MG63 (cell line): ENCODE results near the gene CGNL1. TPM values are rescaled to one million over a fixed set of nuclear protein-coding genes. Genes with fewer than 3 reads are reported as not detected.

Experiments
- DNase-seq: peaks from one replicate; pipeline ENCODE4 v3.0.0-alpha.2; 2020
- H3K27me3 ChIP-seq: fragments of 250-450 bp; sonication (Bioruptor Pico); 2 replicates; pipeline ENCODE4 v1.5.1; 2020; ENCODE audit warnings: mild to moderate bottlenecking, moderate library complexity
- H3K36me3 ChIP-seq: fragments of 250-450 bp; sonication (Bioruptor Pico); 2 replicates; pipeline ENCODE4 v1.5.1; 2020; ENCODE audit warnings: mild to moderate bottlenecking, moderate library complexity
- H3K4me3 ChIP-seq: fragments of 250-450 bp; sonication (Bioruptor Pico); 2 replicates; pipeline ENCODE4 v1.5.1; 2020; ENCODE audit warnings: mild to moderate bottlenecking, moderate library complexity
- H3K9me3 ChIP-seq: fragments of 250-450 bp; sonication (Bioruptor Pico); 2 replicates; pipeline ENCODE4 v1.5.1; 2020; ENCODE audit warnings: mild to moderate bottlenecking, moderate library complexity
- total RNA-seq: library from RNA; depleted of rRNA; stranded (reverse); fragments of >200 nt; shearing (Covaris generic); gene quantifications from 2 replicates; pipeline ENCODE4 v1.2.3, GENCODE V29; 2014; ENCODE audit warnings: low replicate concordance

CGNL1 gene
- total RNA-seq, 1 experiment from 2014 or later = 0.03 TPM

GRCh38 chr15:57455929-57456328, 79.6 kb downstream of the CGNL1 start:
- DNase-seq = no peak

GRCh38 chr15:57456559-57456958, 80.3 kb downstream of the CGNL1 start:
- Histone ChIP-seq H3K27me3 (no peaks in the 10 kb centered on the region), H3K9me3 (no peaks in the 10 kb centered on the region), H3K36me3 (no peaks in the 10 kb centered on the region), H3K4me3 (no peak overlapping the region)
- DNase-seq = no peak

More at GRCh38 chr15:57455929-57456328, 79.6 kb downstream of the CGNL1 start:
- Histone ChIP-seq H3K4me3 (no peak overlapping the region), H3K36me3 (no peaks in the 10 kb centered on the region), H3K9me3 (no peaks in the 10 kb centered on the region), H3K27me3 (no peaks in the 10 kb centered on the region)

GRCh38 chr15:57457726-57458125, 81.4 kb downstream of the CGNL1 start:
- Histone ChIP-seq H3K27me3 (no peaks in the 10 kb centered on the region), H3K9me3 (no peaks in the 10 kb centered on the region), H3K4me3 (no peak overlapping the region), H3K36me3 (no peaks in the 10 kb centered on the region)
- no peak for DNase-seq

- Histone ChIP-seq H3K4me3 (no peak overlapping the region), H3K27me3 (no peaks in the 10 kb centered on the region), H3K9me3 (no peaks in the 10 kb centered on the region), H3K36me3 (no peaks in the 10 kb centered on the region)
- no peak for DNase-seq
Measured at GRCh38 chr15:57458356-57458781, 82.1 kb downstream of the CGNL1 start.

- no peaks in the 10 kb centered on the region for H3K36me3 ChIP-seq
- H3K4me3 ChIP-seq = no peak overlapping the region
- H3K27me3 ChIP-seq = no peaks in the 10 kb centered on the region
- no peak for DNase-seq
- H3K9me3 ChIP-seq = no peaks in the 10 kb centered on the region
Measured at GRCh38 chr15:57460208-57460816, 84.0 kb downstream of the CGNL1 start.

GRCh38 chr15:57461541-57461940, 85.2 kb downstream of the CGNL1 start:
- no peak for DNase-seq
- H3K4me3 ChIP-seq = no peak overlapping the region
- no peaks in the 10 kb centered on the region for H3K9me3 ChIP-seq
- no peaks in the 10 kb centered on the region for H3K36me3 ChIP-seq
- H3K27me3 ChIP-seq = peaks cover 3% of the 10 kb centered on the region; the same call in 1 of the 2 replicates

- H3K9me3 ChIP-seq = no peaks in the 10 kb centered on the region
- peaks cover 3% of the 10 kb centered on the region; the same call in 1 of the 2 replicates for H3K27me3 ChIP-seq
- H3K4me3 ChIP-seq = no peak overlapping the region
- H3K36me3 ChIP-seq = no peaks in the 10 kb centered on the region
- DNase-seq = no peak
Measured at GRCh38 chr15:57462381-57462780, 86.1 kb downstream of the CGNL1 start.

GRCh38 chr15:57463360-57463759, 87.1 kb downstream of the CGNL1 start:
- H3K27me3 ChIP-seq = peaks cover 3% of the 10 kb centered on the region; the same call in 1 of the 2 replicates
- DNase-seq = no peak
- H3K36me3 ChIP-seq = no peaks in the 10 kb centered on the region
- no peaks in the 10 kb centered on the region for H3K9me3 ChIP-seq
- H3K4me3 ChIP-seq = no peak overlapping the region

- H3K36me3 ChIP-seq = no peaks in the 10 kb centered on the region
- H3K9me3 ChIP-seq = no peaks in the 10 kb centered on the region
- no peak for DNase-seq
- peaks cover 3% of the 10 kb centered on the region; the same call in 1 of the 2 replicates for H3K27me3 ChIP-seq
- no peak overlapping the region for H3K4me3 ChIP-seq
Measured at GRCh38 chr15:57464480-57464879, 88.2 kb downstream of the CGNL1 start.

GRCh38 chr15:57468486-57468885, 92.2 kb downstream of the CGNL1 start:
- no peak for DNase-seq
- H3K36me3 ChIP-seq = no peaks in the 10 kb centered on the region
- H3K27me3 ChIP-seq = peaks cover 3% of the 10 kb centered on the region; the same call in 1 of the 2 replicates
- H3K9me3 ChIP-seq = no peaks in the 10 kb centered on the region
- H3K4me3 ChIP-seq = no peak overlapping the region

GRCh38 chr15:57470543-57470942, 94.2 kb downstream of the CGNL1 start:
- H3K9me3 ChIP-seq = no peaks in the 10 kb centered on the region
- no peak overlapping the region for H3K4me3 ChIP-seq
- peaks cover 3% of the 10 kb centered on the region; the same call in 1 of the 2 replicates for H3K27me3 ChIP-seq
- DNase-seq = no peak
- H3K36me3 ChIP-seq = no peaks in the 10 kb centered on the region

- Histone ChIP-seq H3K4me3 (no peak overlapping the region), H3K27me3 (no peaks in the 10 kb centered on the region), H3K9me3 (no peaks in the 10 kb centered on the region), H3K36me3 (no peaks in the 10 kb centered on the region)
- DNase-seq = no peak
Measured at GRCh38 chr15:57472861-57473260, 96.6 kb downstream of the CGNL1 start.

GRCh38 chr15:57476533-57476975, 100.2 kb downstream of the CGNL1 start:
- H3K27me3 ChIP-seq = no peaks in the 10 kb centered on the region
- H3K9me3 ChIP-seq = no peaks in the 10 kb centered on the region
- H3K4me3 ChIP-seq = no peak overlapping the region
- H3K36me3 ChIP-seq = no peaks in the 10 kb centered on the region
- DNase-seq = peak; percentile 5

- DNase-seq = no peak
- Histone ChIP-seq H3K4me3 (no peak overlapping the region), H3K27me3 (no peaks in the 10 kb centered on the region), H3K9me3 (no peaks in the 10 kb centered on the region), H3K36me3 (no peaks in the 10 kb centered on the region)
Measured at GRCh38 chr15:57477736-57478522, 101.6 kb downstream of the CGNL1 start.

GRCh38 chr15:57479005-57479404, 102.7 kb downstream of the CGNL1 start:
- no peaks in the 10 kb centered on the region for H3K36me3 ChIP-seq
- no peak for DNase-seq

GRCh38 chr15:57481038-57481705, 104.9 kb downstream of the CGNL1 start:
- Histone ChIP-seq H3K36me3 (no peaks in the 10 kb centered on the region), H3K4me3 (no peak overlapping the region), H3K9me3 (peaks cover 3% of the 10 kb centered on the region; the same call in 1 of the 2 replicates), H3K27me3 (no peaks in the 10 kb centered on the region)
- DNase-seq = no peak

More at GRCh38 chr15:57479005-57479404, 102.7 kb downstream of the CGNL1 start:
- Histone ChIP-seq H3K27me3 (no peaks in the 10 kb centered on the region), H3K4me3 (no peak overlapping the region), H3K9me3 (no peaks in the 10 kb centered on the region)

- no peak overlapping the region for H3K4me3 ChIP-seq
- H3K27me3 ChIP-seq = no peaks in the 10 kb centered on the region
- H3K9me3 ChIP-seq = peaks cover 3% of the 10 kb centered on the region; the same call in 1 of the 2 replicates
- DNase-seq = peak; percentile 97
- H3K36me3 ChIP-seq = no peaks in the 10 kb centered on the region
Measured at GRCh38 chr15:57485869-57486268, 109.6 kb downstream of the CGNL1 start.
